Measurements from ENCODE around the gene NMRK1. TPM values are rescaled to one million over a fixed set of nuclear protein-coding genes. Genes with fewer than 3 reads are reported as not detected.
A peak's percentile ranks its signal among the peaks of the same experiment; 100 is the strongest.

NMRK1 gene
- total RNA-seq, 2 experiments from 2014 or later, result 15.9 to 16.9 TPM

- Mint-ChIP-seq H3K4me3 (no peak overlapping the region), H3K4me1 (ENCODE audit: low read depth) (peaks cover 55% of the 10 kb centered on the region), H3K36me3 (ENCODE audit: low read depth) (peaks cover 42% of the 10 kb centered on the region), H3K27ac (no peak overlapping the region), H3K9me3 (peaks cover 7% of the 10 kb centered on the region), H3K27me3 (no peaks in the 10 kb centered on the region)
- DNase-seq, result no peak
- intact Hi-C loops (cut with micrococcal nuclease), result no loop called here
- TF ChIP-seq, protein P1, sequence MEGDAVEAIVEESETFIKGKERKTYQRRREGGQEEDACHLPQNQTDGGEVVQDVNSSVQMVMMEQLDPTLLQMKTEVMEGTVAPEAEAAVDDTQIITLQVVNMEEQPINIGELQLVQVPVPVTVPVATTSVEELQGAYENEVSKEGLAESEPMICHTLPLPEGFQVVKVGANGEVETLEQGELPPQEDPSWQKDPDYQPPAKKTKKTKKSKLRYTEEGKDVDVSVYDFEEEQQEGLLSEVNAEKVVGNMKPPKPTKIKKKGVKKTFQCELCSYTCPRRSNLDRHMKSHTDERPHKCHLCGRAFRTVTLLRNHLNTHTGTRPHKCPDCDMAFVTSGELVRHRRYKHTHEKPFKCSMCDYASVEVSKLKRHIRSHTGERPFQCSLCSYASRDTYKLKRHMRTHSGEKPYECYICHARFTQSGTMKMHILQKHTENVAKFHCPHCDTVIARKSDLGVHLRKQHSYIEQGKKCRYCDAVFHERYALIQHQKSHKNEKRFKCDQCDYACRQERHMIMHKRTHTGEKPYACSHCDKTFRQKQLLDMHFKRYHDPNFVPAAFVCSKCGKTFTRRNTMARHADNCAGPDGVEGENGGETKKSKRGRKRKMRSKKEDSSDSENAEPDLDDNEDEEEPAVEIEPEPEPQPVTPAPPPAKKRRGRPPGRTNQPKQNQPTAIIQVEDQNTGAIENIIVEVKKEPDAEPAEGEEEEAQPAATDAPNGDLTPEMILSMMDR (IDR thresholded peaks at IDR 0.05), result no peak
- POLR2A ChIA-PET, result interaction anchor here (1.5 kb wide), 2 partner anchors 31 to 32 kb away, joined by 3 to 5 read pairs; partner anchors contain the start of genes NMRK1 and OSTF1
- no peak for ATAC-seq
- CTCF ChIA-PET, result interaction anchor here (1.4 kb wide), 1 partner anchor 12 kb away, joined by 4 read pairs; no protein-coding TSS in a partner anchor
These were observed 32.7 kb upstream of the NMRK1 start for GRCh38 chr9:75120686-75121085.

- peak; percentile 77 for ATAC-seq
- H3K4me3 Mint-ChIP-seq, result no peak overlapping the region
- POLR2A ChIA-PET, result no interaction called here
These were observed 29.6 kb upstream of the NMRK1 start for GRCh38 chr9:75117564-75117963.

DNA sequence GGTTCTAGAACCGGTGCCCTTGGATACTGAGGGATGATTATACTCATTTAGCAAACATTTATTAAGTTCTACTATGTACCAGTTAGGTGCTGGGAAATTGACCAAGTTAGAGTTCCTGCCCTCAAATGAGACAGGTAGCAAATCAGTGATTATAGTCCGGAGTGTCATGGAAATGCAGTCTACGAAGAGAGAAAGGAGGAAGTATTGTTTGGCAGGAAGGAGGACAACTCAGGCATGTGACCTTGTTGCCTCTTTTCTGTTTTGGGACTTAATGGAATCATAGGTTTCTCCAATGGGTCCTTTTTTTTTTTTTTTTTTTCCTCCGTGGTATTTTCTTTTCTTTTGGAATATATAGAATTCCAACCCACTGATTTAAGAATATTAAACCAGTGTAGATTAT lies 28.4 kb upstream of the NMRK1 start:
- intact Hi-C loops (cut with micrococcal nuclease), result no loop called here
- POLR2A ChIA-PET, result interaction anchor here (1.0 kb wide), 1 partner anchor 10 kb away, joined by 4 read pairs; no protein-coding TSS in a partner anchor
- peaks cover 49% of the 10 kb centered on the region for H3K4me1 Mint-ChIP-seq (ENCODE audit: low read depth)
- peaks cover 7% of the 10 kb centered on the region for H3K9me3 Mint-ChIP-seq
- H3K27me3 Mint-ChIP-seq, result no peaks in the 10 kb centered on the region
- peaks cover 28% of the 10 kb centered on the region for H3K36me3 Mint-ChIP-seq (ENCODE audit: low read depth)
- no peak overlapping the region for H3K4me3 Mint-ChIP-seq
- CTCF ChIA-PET, result no interaction called here
- TF ChIP-seq, protein P1 (IDR thresholded peaks at IDR 0.05), result no peak
- ATAC-seq (no peak), DNase-seq (no peak)
- H3K27ac Mint-ChIP-seq, result no peak overlapping the region

More at GRCh38 chr9:75117564-75117963, 29.6 kb upstream of the NMRK1 start:
- Mint-ChIP-seq H3K9me3 (peaks cover 7% of the 10 kb centered on the region), H3K27ac (no peak overlapping the region), H3K27me3 (no peaks in the 10 kb centered on the region), H3K36me3 (ENCODE audit: low read depth) (peaks cover 39% of the 10 kb centered on the region), H3K4me1 (ENCODE audit: low read depth) (peaks cover 53% of the 10 kb centered on the region)
- CTCF ChIA-PET, result no interaction called here
- DNase-seq, result no peak
- intact Hi-C loops (cut with micrococcal nuclease), result no loop called here
- TF ChIP-seq, protein P1 (IDR thresholded peaks at IDR 0.05), result no peak

DNA sequence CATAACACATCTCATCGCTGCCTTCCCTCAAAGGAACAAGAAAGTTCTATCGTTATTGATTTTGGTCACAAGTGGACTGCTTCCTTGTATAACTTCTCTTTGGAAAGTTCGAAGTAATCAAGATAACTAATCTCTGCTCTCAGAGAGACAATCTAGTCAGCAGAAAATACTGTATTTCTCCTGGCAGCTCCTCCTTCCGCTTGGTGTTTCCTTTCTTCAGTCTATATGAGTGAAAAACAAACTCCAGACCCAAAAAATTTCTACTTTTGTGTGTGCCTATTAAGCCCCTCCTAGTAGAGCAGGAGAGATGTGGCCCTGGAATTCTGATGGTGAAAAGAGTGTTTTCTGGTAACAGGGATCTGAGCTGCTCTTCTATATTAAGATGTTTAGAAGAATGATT lies 24.8 kb upstream of the NMRK1 start:
- H3K27me3 Mint-ChIP-seq, result no peaks in the 10 kb centered on the region
- H3K4me3 Mint-ChIP-seq, result no peak overlapping the region

GRCh38 chr9:75111019-75111622 lies 23.2 kb upstream of the NMRK1 start:
- Mint-ChIP-seq H3K27me3 (no peaks in the 10 kb centered on the region), H3K36me3 (ENCODE audit: low read depth) (peaks cover 7% of the 10 kb centered on the region), H3K4me1 (ENCODE audit: low read depth) (peaks cover 46% of the 10 kb centered on the region), H3K9me3 (no peaks in the 10 kb centered on the region), H3K4me3 (no peak overlapping the region), H3K27ac (peak overlapping the region; percentile 52)
- peak; percentile 49 for ATAC-seq
- TF ChIP-seq, protein P1 (IDR thresholded peaks at IDR 0.05), result no peak
- POLR2A ChIA-PET, result interaction anchor here (0.6 to 1.0 kb wide), 2 partner anchors 14 to 35 kb away, joined by 3 to 4 read pairs; no protein-coding TSS in a partner anchor
- CTCF ChIA-PET, result no interaction called here
- intact Hi-C loops (cut with micrococcal nuclease), result no loop called here
- no peak for DNase-seq

More for the DNA sequence above, 24.8 kb upstream of the NMRK1 start:
- H3K4me1 Mint-ChIP-seq (ENCODE audit: low read depth), result peaks cover 52% of the 10 kb centered on the region
- DNase-seq (no peak), ATAC-seq (no peak)
- intact Hi-C loops (cut with micrococcal nuclease), result no loop called here
- ChIA-PET POLR2A (no interaction called here), CTCF (no interaction called here)
- H3K36me3 Mint-ChIP-seq (ENCODE audit: low read depth), result peaks cover 7% of the 10 kb centered on the region
- no peak overlapping the region for H3K27ac Mint-ChIP-seq
- TF ChIP-seq, protein P1 (IDR thresholded peaks at IDR 0.05), result no peak
- H3K9me3 Mint-ChIP-seq, result no peaks in the 10 kb centered on the region

Data from activated CD8-positive, alpha-beta T cell treated with anti-CD3 and anti-CD28 coated beads for 36 hours (primary cell).